GM18520 (cell line): ENCODE data around the gene SFRP2.

ENCODE experiments used
- ATAC-seq: cut with Tn5 transposase; IDR thresholded peaks from one replicate; pipeline ENCODE4 v1.9.1; 2021; ENCODE audit not compliant: unreplicated experiment

The SFRP2 gene

DNA sequence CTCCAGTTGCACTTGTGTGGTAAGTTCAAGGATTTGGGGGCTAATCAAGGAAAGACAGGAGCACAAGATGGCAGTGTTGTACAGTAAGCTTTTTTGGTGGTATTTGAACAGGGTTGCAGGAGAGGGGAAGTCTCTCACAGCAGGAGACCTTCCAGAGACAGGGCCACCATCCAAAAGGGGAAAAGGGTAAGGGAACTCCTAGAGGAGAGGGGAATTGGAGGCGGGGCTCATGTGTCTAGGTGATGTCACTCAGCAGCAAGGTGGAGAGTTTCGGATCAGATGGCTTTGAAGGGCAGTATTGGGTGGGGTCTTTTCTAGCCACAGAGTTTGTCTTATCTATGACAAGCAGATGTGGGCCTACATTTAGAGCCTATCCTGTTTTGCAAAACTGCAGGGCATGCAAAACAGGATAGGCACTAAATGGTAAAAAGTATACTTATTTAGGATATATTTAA, 15.6 kb downstream of the SFRP2 start:
- ATAC-seq, result no peak

GRCh38 chr4:153771046-153771445, 17.8 kb downstream of the SFRP2 start:
- ATAC-seq, result no peak

GRCh38 chr4:153766758-153767157, 22.1 kb downstream of the SFRP2 start:
- ATAC-seq, result no peak

DNA sequence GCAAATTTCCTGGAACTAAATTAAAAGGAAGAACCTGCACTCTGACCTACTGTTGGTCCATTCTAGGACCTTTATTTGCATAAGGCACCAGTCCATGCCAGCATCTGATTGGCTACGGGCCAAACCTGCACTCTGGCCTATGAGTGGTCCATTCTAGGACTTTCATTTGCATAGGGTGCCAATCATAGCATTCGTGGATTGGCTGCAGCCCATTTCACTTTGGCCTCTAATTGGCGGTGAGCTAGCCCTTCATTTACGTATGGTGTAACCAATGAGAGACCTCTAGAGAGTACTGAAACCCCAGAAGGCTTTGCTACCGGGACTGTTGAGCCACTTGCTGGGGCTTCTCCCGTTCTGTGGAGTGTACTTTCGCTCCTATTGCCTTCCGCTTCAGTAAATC, 23.0 kb downstream of the SFRP2 start:
- ATAC-seq, result no peak

GRCh38 chr4:153764601-153765368, 24.1 kb downstream of the SFRP2 start:
- no peak for ATAC-seq

DNA sequence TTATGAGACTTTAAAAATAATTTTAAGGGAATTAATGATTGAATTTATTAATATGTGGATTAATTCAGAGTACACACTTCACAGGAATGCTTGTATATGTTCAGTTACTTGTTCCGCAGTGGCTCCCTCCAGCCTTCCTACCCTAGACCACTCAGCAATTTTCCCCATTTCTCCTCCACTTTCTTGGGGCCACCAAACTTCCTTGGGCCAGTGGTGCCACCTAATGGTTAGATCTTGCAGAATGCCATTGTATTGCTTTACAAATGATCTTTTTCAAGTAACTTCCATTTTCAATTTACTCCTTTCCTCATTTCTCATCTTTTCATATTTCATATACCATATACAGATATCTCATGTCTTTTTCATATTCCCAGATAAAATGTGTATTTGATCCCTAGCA, 25.5 kb downstream of the SFRP2 start:
- no peak for ATAC-seq

- no peak for ATAC-seq
Observed at GRCh38 chr4:153759407-153760316, 29.2 kb downstream of the SFRP2 start, which contains the start of gene RNF175. TSS of gene RNF175 (minus strand) at chr4:153760024. CDS start at chr4:153759862, 162 bp downstream.

DNA sequence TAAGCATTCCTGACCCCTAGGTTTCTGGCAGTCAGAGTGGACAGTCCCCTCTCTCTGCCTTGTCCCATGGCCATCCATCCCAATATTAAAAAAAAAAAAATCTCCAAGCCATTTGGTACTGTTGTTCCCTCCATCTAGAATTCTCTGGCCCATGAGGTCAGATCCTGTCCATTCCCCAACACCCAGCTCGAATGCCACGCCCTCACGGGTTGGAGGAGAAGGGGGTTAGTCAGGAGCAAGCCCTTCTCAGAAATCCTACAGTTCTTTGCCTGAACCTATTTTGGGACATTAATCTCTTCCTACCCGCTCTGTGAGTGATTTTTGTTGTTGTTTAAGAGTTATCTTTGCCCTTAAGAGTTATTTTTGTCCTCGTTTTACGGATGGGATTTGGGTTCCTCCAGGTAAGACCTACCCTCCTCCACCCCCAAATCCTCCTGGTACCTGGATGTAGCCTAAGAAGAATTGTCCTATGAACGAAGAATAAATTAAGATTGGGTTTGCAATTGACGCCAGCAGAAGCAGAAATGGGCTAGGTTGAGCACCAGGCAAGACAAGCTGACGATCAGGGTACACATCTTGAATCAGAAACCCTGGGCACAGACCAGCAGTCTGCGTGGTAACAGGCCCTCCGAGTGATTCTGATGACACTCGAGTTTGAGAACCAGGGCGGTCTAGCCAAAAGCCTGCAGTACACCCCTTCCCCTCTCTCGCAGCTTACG, 30.0 kb downstream of the SFRP2 start:
- ATAC-seq, result no peak

GRCh38 chr4:153758136-153758535, 30.7 kb downstream of the SFRP2 start:
- no peak for ATAC-seq

DNA sequence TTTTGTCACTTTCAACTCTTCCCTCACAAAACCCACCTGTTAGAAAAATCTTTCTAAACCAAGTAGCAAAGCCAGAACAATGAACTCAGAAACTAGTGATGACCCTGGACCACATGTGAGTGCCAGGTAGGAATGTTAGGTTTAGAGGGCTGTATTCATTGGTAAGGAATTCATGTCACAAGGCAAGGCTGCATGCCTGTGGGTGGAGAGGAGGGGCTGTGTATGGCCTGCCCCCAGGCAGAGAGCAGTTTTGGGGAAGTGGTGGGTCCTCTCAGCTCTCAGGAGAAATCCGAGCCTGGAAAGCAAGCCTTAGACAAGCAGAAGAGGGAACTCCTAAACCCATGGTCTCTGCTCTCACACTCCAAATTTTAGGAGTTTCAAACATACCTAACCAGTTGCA, 31.5 kb downstream of the SFRP2 start:
- ATAC-seq, result no peak

DNA sequence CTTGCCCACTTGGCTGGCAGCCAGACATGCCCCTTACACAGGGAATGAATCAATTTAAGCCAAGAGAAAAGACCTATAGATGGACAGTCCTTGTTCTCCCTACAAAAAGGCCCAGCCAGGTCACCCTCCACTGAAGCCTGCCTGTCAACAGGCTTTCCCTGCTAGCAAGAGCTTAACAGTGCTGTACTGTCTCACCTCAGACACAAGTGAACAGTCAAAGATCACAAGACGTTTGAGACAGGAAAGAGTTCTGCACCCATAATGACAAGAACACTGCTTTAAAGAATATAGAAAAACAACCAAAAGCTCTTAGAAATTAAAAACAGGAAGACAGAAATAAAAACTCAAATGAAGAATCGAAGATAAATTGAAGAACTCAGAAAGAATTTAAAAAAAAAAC, 33.7 kb downstream of the SFRP2 start:
- ATAC-seq, result no peak

DNA sequence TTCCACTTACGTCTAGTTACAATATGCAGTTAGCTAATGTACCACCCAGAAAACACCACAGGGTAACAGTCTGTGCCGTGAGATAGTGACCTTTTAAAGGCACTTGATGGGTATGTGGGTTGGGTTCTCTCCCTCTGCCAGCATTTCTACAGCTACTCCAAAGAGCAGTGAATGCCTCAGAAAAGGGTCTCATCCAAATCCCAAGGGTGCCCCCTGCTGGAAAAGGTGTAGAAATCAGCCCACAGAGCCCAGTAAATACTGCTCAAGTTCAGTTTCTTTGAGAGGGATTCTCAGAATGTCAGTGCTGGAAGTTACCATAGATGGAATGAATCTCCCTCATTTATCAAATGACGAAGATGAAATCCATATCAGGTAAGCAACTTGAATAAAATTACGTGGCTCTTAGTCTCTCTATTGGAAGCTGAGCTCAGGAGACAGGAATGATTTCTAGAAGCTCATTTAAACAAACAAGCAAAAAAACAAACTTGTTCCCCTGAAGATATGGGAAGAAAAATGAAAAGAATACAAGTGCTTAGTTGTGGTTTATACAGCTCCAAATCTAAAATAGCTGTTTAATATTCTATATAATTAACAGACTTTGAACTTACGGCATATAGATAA, 38.6 kb downstream of the SFRP2 start:
- ATAC-seq, result peak; percentile 80

DNA sequence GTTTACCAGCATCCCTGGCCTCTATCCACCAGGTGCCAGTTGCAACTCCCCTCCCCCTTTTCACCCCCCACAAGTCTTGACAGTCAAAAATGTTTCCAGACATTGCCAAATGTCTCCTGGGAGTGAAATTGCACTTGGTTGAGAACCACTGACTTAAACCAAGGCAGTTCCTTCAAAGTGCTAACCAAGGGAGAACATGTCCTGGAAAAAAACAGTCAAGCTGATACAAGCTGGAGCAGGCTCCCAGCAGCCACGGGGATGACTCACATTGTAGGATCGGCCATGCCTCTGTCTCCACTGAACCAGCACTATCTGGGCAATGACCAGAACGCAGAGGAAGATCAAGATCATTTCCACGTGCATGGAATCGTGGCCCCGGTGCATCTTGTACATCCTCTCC, 40.5 kb downstream of the SFRP2 start:
- no peak for ATAC-seq

- ATAC-seq, result no peak
Observed at GRCh38 chr4:153747406-153747955, 41.4 kb downstream of the SFRP2 start.

DNA sequence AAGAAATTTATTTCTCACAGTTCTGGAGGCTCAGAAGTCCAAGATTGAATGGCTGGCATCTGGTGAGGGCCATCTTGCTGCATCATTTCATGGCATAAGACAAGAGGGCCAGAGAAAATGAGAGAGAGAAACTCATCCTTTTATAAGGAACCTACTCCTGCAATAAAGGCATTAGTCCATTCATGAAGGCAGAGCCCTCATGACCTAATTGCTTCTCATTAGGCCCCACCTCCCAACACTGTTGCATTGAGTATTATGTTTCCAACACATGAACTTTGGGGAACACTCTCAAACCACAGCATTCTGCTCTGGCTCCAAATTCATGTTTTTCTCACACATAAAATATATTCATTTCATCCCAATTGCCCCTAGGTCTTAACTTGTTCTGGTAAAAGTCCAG, 43.2 kb downstream of the SFRP2 start:
- ATAC-seq, result no peak

- no peak for ATAC-seq
Observed at GRCh38 chr4:153741541-153741940, 47.3 kb downstream of the SFRP2 start.

- ATAC-seq, result no peak
Observed at GRCh38 chr4:153735906-153736461, 52.9 kb downstream of the SFRP2 start.

DNA sequence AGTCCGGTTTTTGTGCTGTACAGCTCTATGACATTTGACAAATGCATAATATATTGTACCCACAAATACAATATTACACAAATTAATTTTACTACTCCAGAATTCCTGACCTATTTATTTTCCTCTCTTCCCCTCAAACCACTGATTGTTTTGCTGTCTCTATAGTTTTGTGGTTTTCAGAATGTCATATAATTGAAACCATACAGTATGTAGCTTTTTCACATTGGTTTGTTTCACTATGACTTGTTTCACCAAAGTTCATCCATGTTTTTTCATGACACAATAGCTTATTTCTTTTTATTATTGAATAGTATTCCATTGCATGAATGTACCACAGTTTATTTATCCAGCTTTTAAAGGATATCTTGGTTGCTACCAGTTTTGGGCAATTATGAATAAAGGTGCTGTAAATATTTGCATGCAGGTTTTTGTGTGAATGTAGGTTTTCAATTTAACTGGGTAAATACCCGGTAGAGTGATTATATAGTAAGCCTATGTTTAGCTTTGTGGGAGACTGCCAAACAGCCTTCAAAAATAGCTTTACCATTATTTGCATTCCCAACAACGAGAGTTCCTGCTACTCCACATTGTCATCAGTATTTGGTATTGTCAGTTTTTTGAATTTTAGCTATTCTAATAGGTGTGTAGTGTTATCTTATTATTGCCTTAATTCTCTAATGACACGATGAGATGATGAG, 55.0 kb downstream of the SFRP2 start:
- peak; percentile 39 for ATAC-seq

- ATAC-seq, result no peak
Observed at GRCh38 chr4:153731239-153731638, 57.6 kb downstream of the SFRP2 start.
